ENCODE measurements around the gene REX1BD. TPM values are rescaled to one million over a fixed set of nuclear protein-coding genes. Genes with fewer than 3 reads are reported as not detected.

Gene REX1BD
- total and polyA plus RNA-seq, 4 donors = 51.4 to 114 (median 83.0) TPM

GRCh38 chr19:18601875-18602274 lies 13.3 kb downstream of the REX1BD start:
- no peaks in the 10 kb centered on the region for H3K36me3 ChIP-seq (ENCODE audit: control insufficient read depth in 4 of 4, insufficient read depth in 4 of 4, low read length in 4 of 4)
- no peak overlapping the region for H3K4me3 ChIP-seq
- no peak for DNase-seq
- no peak for ATAC-seq (ENCODE audit: insufficient read depth, low FRiP score)
- H3K27me3 ChIP-seq (ENCODE audit: control insufficient read depth in 3 of 3, insufficient read depth in 3 of 3, low read length in 2 of 3) = peaks cover 0 to 28% (median 26%) of the 10 kb centered on the region in 3 donors
- no peak overlapping the region for H3K9ac ChIP-seq (ENCODE audit: insufficient read depth in 1 of 2, low read length in 2 of 2)
- WGBS, 2 donors = 62 to 70% methylated on average over 4 of the region's 4 CpGs
- H3K9me3 ChIP-seq (ENCODE audit: control insufficient read depth in 4 of 4, insufficient read depth in 3 of 4, low read length in 3 of 4) = peaks cover 0 to 5% (median 0%) of the 10 kb centered on the region in 4 donors
- no peak overlapping the region for H3K27ac ChIP-seq (ENCODE audit: low read depth in 1 of 2, low read length in 1 of 2)
- H3K4me1 ChIP-seq (ENCODE audit: control insufficient read depth in 5 of 5, insufficient read depth in 5 of 5, low read length in 5 of 5) = peaks cover 0 to 17% (median 0%) of the 10 kb centered on the region in 5 donors
- no peak for TF ChIP-seq CTCF (IDR thresholded peaks at IDR 0.05; ENCODE audit: control extremely low read depth, extremely low read depth)

DNA sequence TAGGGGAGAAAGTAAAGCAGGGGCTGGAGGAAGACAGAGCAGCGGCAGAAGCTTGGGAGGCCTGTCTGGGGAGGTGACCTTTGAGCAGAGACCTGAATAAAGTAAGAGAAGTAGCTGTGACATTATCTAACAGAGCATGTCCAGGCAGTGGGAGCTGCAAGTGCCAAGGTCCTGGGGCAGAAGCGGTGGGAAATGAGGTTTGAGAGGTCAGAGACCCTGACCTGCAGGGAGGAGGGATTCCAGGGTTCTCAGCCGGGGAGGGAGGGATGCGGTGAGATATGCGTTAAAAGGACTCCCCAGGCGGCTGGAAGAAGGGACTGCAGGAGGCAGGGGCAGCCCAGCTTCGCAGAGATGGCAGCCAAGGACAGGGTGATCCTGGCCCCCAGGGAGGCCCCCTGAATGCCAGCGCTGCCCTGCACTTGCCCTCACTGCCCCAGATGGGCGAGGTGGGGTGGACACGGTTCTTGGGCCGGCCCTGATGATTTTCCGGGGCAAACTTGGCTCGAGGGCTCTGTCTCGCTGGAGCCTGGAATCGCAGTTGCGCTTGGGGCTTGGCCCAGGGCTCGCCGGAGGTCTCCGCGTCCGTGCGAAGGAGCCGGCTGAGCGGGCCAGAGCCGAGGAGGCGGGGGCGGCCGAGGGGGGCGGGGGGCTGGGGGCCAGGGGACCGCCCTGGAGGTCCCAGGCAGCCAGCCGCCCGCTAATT lies 14.8 kb downstream of the REX1BD start:
- Histone ChIP-seq H3K4me3 (no peak overlapping the region), H3K27me3 (ENCODE audit: control insufficient read depth in 3 of 3, insufficient read depth in 3 of 3, low read length in 2 of 3) (peaks cover 0 to 33% (median 26%) of the 10 kb centered on the region in 3 donors), H3K9me3 (ENCODE audit: control insufficient read depth in 4 of 4, insufficient read depth in 3 of 4, low read length in 3 of 4) (peaks cover 0 to 5% (median 0%) of the 10 kb centered on the region in 4 donors), H3K36me3 (ENCODE audit: control insufficient read depth in 4 of 4, insufficient read depth in 4 of 4, low read length in 4 of 4) (no peaks in the 10 kb centered on the region), H3K27ac (ENCODE audit: low read depth in 1 of 2, low read length in 1 of 2) (no peak overlapping the region), H3K4me1 (ENCODE audit: control insufficient read depth in 5 of 5, insufficient read depth in 5 of 5, low read length in 5 of 5) (peaks cover 0 to 17% (median 0%) of the 10 kb centered on the region in 5 donors), H3K9ac (ENCODE audit: insufficient read depth in 1 of 2, low read length in 2 of 2) (no peak overlapping the region)
- WGBS, 2 donors = 20% methylated on average over 25 to 32 of the region's 32 CpGs
- DNase-seq (peak in 2 of 3 donors; percentile 27 to 38), ATAC-seq (ENCODE audit: insufficient read depth, low FRiP score) (no peak)
- no peak for TF ChIP-seq CTCF (IDR thresholded peaks at IDR 0.05; ENCODE audit: control extremely low read depth, extremely low read depth)

- no peak for TF ChIP-seq CTCF (IDR thresholded peaks at IDR 0.05; ENCODE audit: control extremely low read depth, extremely low read depth)
- DNase-seq (peak in 1 of 3 donors; percentile 1), ATAC-seq (ENCODE audit: insufficient read depth, low FRiP score) (no peak)
- Histone ChIP-seq H3K27me3 (ENCODE audit: control insufficient read depth in 3 of 3, insufficient read depth in 3 of 3, low read length in 2 of 3) (peaks cover 0 to 37% (median 31%) of the 10 kb centered on the region in 3 donors), H3K9me3 (ENCODE audit: control insufficient read depth in 4 of 4, insufficient read depth in 3 of 4, low read length in 3 of 4) (peaks cover 0 to 4% (median 0%) of the 10 kb centered on the region in 4 donors), H3K4me1 (ENCODE audit: control insufficient read depth in 5 of 5, insufficient read depth in 5 of 5, low read length in 5 of 5) (peaks cover 0 to 17% (median 0%) of the 10 kb centered on the region in 5 donors), H3K36me3 (ENCODE audit: control insufficient read depth in 4 of 4, insufficient read depth in 4 of 4, low read length in 4 of 4) (no peaks in the 10 kb centered on the region), H3K27ac (ENCODE audit: low read depth in 1 of 2, low read length in 1 of 2) (no peak overlapping the region), H3K9ac (ENCODE audit: insufficient read depth in 1 of 2, low read length in 2 of 2) (no peak overlapping the region), H3K4me3 (no peak overlapping the region)
- 20 to 30% methylated on average over 22 to 26 of the region's 26 CpGs for WGBS, 2 donors
These were observed 15.6 kb downstream of the REX1BD start for GRCh38 chr19:18603958-18604819.

Data from lung (tissue), 12 donors.